ENCODE measurements around the gene POLR1C.
"Not testable (repeated sequence)": the region's sequence is repeated elsewhere in the genome, so short reads cannot be mapped to it uniquely, and the experiment has no call there.

The POLR1C gene

DNA sequence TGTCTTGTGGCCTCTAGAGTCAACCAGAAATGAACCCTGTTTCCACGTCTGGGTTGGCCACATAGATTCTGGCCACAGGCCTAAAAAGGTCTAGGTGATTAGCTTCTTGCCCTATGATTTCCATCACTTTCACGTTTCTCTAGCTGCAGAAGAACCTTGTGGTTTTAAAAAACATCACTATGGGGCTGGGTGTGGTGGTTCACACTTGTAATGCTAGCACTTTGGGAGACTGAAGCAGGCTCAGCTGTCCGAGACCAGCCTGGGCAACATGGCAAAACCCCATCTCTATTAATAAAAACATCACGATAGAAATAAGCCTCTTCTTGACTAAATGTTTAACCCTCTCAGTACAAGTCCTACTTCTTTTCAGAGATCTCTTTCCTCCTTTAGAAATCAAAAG, 27.6 kb downstream of the POLR1C start:
- Histone ChIP-seq H3K4me3 (ENCODE audit: low read depth, low read length) (no peak overlapping the region), H3K4me1 (no peaks in the 10 kb centered on the region), H3K9me3 (ENCODE audit: control insufficient read depth, low read length) (no peaks in the 10 kb centered on the region), H3K9ac (no peak overlapping the region), H3K4me2 (ENCODE audit: low read length) (no peak overlapping the region), H3K27me3 (ENCODE audit: control insufficient read depth, insufficient read depth, low read length) (no peaks in the 10 kb centered on the region), H3K27ac (no peak overlapping the region), H2AFZ (no peak overlapping the region), H3K79me2 (no peaks in the 10 kb centered on the region), H3K36me3 (ENCODE audit: control insufficient read depth, insufficient read depth, low read length) (no peaks in the 10 kb centered on the region)
- no peak for TF ChIP-seq CTCF (IDR thresholded peaks at IDR 0.05)

- no peak for TF ChIP-seq CTCF (IDR thresholded peaks at IDR 0.05)
- Histone ChIP-seq H3K36me3 (ENCODE audit: control insufficient read depth, insufficient read depth, low read length) (no peaks in the 10 kb centered on the region), H3K27ac (no peak overlapping the region), H3K27me3 (ENCODE audit: control insufficient read depth, insufficient read depth, low read length) (no peaks in the 10 kb centered on the region), H3K9me3 (ENCODE audit: control insufficient read depth, low read length) (no peaks in the 10 kb centered on the region), H3K4me1 (no peaks in the 10 kb centered on the region), H2AFZ (no peak overlapping the region), H3K9ac (no peak overlapping the region), H3K4me3 (ENCODE audit: low read depth, low read length) (no peak overlapping the region), H3K4me2 (ENCODE audit: low read length) (no peak overlapping the region), H3K79me2 (no peaks in the 10 kb centered on the region)
Observed at GRCh38 chr6:43547222-43547621, 30.3 kb downstream of the POLR1C start.

DNA sequence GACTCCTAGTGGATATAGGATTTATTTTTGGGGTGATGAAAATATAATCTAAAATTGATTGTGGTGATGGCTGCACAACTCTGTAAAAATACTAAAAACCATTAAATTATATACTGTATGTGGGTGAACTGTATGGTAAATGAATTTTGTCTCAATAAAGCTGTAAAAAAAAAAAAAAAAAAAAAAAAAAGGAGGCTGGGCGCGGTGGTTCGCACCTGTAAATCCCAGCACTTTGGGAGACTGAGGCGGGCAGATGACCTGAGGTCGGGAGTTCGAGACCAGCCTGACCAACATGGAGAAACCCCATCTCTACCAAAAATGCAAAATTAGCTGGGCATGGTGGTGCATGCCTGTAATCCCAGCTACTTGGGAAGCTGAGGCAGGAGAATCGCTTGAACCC, 40.7 kb downstream of the POLR1C start:
- H3K27me3 ChIP-seq (ENCODE audit: control insufficient read depth, insufficient read depth, low read length); H2AFZ ChIP-seq; H3K4me3 ChIP-seq (ENCODE audit: low read depth, low read length); H3K79me2 ChIP-seq; H3K4me2 ChIP-seq (ENCODE audit: low read length); H3K36me3 ChIP-seq (ENCODE audit: control insufficient read depth, insufficient read depth, low read length); H3K27ac ChIP-seq; H3K9ac ChIP-seq; H3K4me1 ChIP-seq; H3K9me3 ChIP-seq (ENCODE audit: control insufficient read depth, low read length): not testable (repeated sequence)

GRCh38 chr6:43559328-43559727, 42.4 kb downstream of the POLR1C start:
- Histone ChIP-seq H3K4me3 (ENCODE audit: low read depth, low read length) (no peak overlapping the region), H3K9me3 (ENCODE audit: control insufficient read depth, low read length) (no peaks in the 10 kb centered on the region), H3K36me3 (ENCODE audit: control insufficient read depth, insufficient read depth, low read length) (no peaks in the 10 kb centered on the region), H3K9ac (no peak overlapping the region), H3K27ac (no peak overlapping the region), H2AFZ (no peak overlapping the region), H3K27me3 (ENCODE audit: control insufficient read depth, insufficient read depth, low read length) (no peaks in the 10 kb centered on the region), H3K79me2 (no peaks in the 10 kb centered on the region), H3K4me2 (ENCODE audit: low read length) (no peak overlapping the region), H3K4me1 (no peaks in the 10 kb centered on the region)
- no peak for TF ChIP-seq CTCF (IDR thresholded peaks at IDR 0.05)

DNA sequence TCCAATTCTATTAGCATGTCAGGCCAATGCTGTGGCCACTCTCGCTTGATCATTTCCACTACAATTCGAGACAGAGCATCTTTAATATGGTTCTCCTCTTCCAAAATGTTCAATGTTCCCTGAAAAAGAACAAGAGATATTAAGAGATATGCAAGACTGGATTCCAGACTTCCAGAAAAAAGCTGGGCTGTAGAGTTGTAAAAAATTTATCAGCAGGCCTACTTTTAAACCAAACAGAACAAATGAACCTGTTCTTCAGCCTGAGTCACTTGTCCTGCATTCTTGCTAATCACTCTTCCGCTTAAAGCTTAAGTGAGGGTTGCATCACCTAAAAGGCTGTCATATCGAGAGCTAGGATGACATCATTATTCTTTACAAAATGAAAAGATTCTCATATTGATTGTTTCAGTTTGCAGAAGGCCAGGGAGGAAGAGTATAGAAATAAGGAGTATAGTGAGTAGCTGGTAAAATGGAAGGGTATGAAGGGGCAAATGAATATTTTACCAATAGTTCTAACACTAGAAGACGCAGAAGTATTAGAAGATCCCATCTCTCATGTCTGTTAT, 54.1 kb downstream of the POLR1C start:
- Histone ChIP-seq H3K9ac (no peak overlapping the region), H3K4me1 (no peaks in the 10 kb centered on the region), H3K4me2 (ENCODE audit: low read length) (no peak overlapping the region), H3K4me3 (ENCODE audit: low read depth, low read length) (no peak overlapping the region), H3K9me3 (ENCODE audit: control insufficient read depth, low read length) (no peaks in the 10 kb centered on the region), H3K27me3 (ENCODE audit: control insufficient read depth, insufficient read depth, low read length) (no peaks in the 10 kb centered on the region), H3K79me2 (peaks cover 3% of the 10 kb centered on the region), H3K27ac (no peak overlapping the region), H2AFZ (no peak overlapping the region), H3K36me3 (ENCODE audit: control insufficient read depth, insufficient read depth, low read length) (no peaks in the 10 kb centered on the region)
- no peak for TF ChIP-seq CTCF (IDR thresholded peaks at IDR 0.05)

All from parathyroid adenoma (tissue), 2 donors.